Neural crest cell (in vitro differentiated cells): ENCODE measurements around the gene SSH2. TPM values are rescaled to one million over a fixed set of nuclear protein-coding genes. Genes with fewer than 3 reads are reported as not detected.

Experiments used
- DNase-seq: peaks from one replicate; pipeline ENCODE4 v3.0.0; 2021; ENCODE audit warnings: low read depth, mixed read lengths, low spot score
- H3K27ac Mint-ChIP-seq: one replicate; pipeline ENCODE4 v1.8.0; 2021; ENCODE audit warnings: mild to moderate bottlenecking, mixed read lengths; ENCODE audit not compliant: unreplicated experiment
- H3K27me3 Mint-ChIP-seq: 2 replicates; pipeline ENCODE4 v1.8.0; 2021; ENCODE audit warnings: low read depth, mild to moderate bottlenecking, mixed read lengths
- H3K36me3 Mint-ChIP-seq: 2 replicates; pipeline ENCODE4 v1.8.0; 2021; ENCODE audit warnings: low read depth, mild to moderate bottlenecking, mixed read lengths
- H3K4me1 Mint-ChIP-seq: 2 replicates; pipeline ENCODE4 v1.8.0; 2021; ENCODE audit warnings: mixed read lengths
- H3K4me3 Mint-ChIP-seq: one replicate; pipeline ENCODE4 v1.8.0; 2021; ENCODE audit warnings: mild to moderate bottlenecking, mixed read lengths
- H3K9me3 Mint-ChIP-seq: 2 replicates; pipeline ENCODE4 v1.8.0; 2021; ENCODE audit warnings: mixed read lengths
- total RNA-seq: library from RNA; stranded (reverse); gene quantifications from 2 replicates; pipeline ENCODE4 v1.2.1, GENCODE V29; 2021
- TF ChIP-seq, protein P1 (sequence below): fragments of 200-600 bp; sonication (generic); conservative IDR thresholded peaks from 2 replicates; pipeline ENCODE4 v1.5.0; 2021; ENCODE audit warnings: antibody characterized with exemption, mild to moderate bottlenecking

Gene SSH2
- total RNA-seq, 1 donor from 2014 or later: 29.2 TPM

DNA sequence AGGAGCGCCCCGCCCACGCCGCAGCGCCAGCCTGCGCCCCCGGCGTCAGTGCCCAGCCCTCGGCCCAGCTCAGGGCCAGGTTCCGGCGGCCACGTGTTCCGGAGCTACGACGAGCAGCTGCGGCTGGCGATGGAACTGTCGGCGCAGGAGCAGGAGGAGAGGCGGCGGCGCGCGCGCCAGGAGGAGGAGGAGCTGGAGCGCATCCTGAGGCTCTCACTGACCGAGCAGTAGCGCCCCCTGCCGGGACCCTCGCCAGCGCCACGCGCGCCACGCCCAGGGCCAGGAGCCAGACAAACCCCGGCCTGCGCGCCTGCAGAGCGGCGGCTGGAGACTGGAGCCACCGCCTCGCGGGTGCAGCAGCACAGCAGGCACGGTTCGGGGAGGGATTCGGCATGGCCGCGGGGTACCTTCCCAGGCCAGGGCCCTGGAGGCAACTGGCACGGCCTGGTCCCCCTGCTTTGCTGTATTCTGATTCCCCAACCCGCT, 316.6 kb downstream of the SSH2 start:
- H3K36me3 Mint-ChIP-seq: peaks cover 8% of the 10 kb centered on the region
- H3K4me3 Mint-ChIP-seq: no peak overlapping the region
- peaks cover 28% of the 10 kb centered on the region for H3K4me1 Mint-ChIP-seq
- peaks cover 42% of the 10 kb centered on the region for H3K27me3 Mint-ChIP-seq
- H3K9me3 Mint-ChIP-seq: no peaks in the 10 kb centered on the region
- no peak overlapping the region for H3K27ac Mint-ChIP-seq
- peak; percentile 96 for DNase-seq
- TF ChIP-seq, protein P1, sequence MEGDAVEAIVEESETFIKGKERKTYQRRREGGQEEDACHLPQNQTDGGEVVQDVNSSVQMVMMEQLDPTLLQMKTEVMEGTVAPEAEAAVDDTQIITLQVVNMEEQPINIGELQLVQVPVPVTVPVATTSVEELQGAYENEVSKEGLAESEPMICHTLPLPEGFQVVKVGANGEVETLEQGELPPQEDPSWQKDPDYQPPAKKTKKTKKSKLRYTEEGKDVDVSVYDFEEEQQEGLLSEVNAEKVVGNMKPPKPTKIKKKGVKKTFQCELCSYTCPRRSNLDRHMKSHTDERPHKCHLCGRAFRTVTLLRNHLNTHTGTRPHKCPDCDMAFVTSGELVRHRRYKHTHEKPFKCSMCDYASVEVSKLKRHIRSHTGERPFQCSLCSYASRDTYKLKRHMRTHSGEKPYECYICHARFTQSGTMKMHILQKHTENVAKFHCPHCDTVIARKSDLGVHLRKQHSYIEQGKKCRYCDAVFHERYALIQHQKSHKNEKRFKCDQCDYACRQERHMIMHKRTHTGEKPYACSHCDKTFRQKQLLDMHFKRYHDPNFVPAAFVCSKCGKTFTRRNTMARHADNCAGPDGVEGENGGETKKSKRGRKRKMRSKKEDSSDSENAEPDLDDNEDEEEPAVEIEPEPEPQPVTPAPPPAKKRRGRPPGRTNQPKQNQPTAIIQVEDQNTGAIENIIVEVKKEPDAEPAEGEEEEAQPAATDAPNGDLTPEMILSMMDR: peak; percentile 83

DNA sequence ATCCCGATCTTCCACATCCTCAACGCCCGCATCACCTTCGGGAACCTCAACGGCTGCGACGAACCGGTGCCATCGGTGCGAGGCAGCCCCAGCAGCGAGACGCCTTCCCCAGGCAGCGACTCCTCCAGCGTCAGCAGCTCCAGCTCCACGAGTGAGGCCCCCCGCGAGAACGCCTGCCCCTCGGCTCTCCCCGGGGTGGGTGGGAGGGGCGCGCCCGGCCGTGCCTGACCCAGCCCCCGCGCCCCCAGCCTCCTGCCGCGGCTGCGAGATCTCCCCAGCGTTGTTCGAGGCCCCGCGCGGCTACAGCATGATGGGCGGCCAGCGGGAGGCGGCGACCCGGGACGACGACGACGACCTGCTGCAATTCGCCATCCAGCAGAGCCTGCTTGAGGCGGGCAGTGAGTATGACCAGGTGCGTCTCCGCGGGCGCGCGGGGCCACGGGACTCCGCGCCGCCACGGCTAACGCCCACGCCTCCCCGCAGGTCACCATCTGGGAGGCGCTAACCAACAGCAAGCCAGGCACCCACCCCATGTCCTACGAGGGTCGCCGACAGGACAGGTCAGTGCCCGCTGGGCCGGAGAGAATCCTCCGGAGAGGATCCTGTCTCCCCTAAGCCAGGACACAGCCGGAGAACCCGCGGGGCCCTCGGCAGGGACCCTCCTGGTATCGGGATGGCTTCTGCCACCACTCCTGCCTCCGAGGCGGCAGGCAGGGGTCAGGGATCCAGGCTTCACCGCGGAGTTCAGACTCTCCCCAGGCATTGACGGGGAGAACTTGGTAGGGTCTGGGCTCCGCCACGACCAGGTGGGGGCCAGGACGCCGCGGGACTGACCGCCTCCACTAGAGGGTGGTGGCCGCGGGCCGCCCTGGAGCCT, 317.4 kb downstream of the SSH2 start:
- Mint-ChIP-seq H3K27ac (no peak overlapping the region), H3K4me3 (no peak overlapping the region), H3K9me3 (no peaks in the 10 kb centered on the region), H3K36me3 (peaks cover 8% of the 10 kb centered on the region), H3K27me3 (peaks cover 37% of the 10 kb centered on the region), H3K4me1 (peaks cover 28% of the 10 kb centered on the region)
- DNase-seq: no peak
- TF ChIP-seq, protein P1: no peak

DNA sequence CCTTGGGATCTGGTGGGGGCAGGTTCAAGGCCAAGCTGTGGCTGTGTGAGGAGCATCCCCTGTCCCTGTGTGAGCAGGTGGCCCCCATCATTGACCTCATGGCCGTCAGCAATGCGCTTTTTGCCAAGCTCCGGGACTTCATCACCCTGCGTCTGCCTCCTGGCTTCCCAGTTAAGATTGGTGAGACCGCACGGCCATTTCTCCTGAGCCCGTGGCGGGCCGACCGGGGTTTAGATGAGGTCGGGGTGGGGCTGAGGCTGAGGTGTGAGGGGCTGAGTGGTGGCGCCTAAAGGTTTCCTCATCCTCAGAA, 318.0 kb downstream of the SSH2 start:
- H3K4me3 Mint-ChIP-seq: no peak overlapping the region
- no peak overlapping the region for H3K27ac Mint-ChIP-seq
- TF ChIP-seq, protein P1: no peak
- no peak for DNase-seq
- H3K4me1 Mint-ChIP-seq: peaks cover 26% of the 10 kb centered on the region
- H3K27me3 Mint-ChIP-seq: peaks cover 31% of the 10 kb centered on the region
- H3K36me3 Mint-ChIP-seq: peaks cover 8% of the 10 kb centered on the region
- H3K9me3 Mint-ChIP-seq: no peaks in the 10 kb centered on the region

DNA sequence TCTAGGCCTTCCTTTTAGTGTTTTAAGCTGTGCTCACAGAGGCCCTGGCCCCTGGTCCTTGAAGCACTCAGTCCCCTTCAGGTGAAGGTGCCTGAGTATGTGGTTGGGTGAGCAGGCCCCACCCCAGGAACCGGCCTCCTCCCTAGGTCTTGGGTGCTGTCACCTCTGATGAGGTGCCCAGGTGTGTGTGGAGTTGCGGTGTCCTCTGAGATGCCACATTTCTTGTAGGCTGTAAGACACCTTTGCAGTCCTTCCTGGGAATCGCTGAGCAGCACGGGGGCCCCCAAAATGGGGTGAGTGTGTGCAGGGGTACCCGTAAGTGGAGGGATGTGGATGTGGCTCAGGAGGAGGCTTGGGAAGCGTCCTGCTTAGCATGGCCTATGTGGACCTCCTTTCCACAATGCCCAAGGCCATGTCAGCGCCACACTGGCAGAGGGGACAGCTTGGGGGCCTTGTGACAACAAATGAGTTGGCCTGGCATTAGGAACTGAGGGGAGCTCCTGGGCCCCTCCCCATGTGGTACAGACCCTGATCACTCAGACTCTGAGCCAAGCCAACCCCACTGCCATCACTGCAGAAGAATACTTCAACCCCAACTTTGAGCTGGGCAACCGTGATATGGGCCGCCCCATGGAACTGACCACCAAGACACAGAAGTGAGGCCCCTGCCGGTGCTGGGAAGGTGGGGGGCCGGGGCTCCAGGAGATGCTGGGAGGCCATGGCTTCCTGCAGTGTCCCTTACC, 318.5 kb downstream of the SSH2 start:
- Mint-ChIP-seq H3K27me3 (peaks cover 26% of the 10 kb centered on the region), H3K27ac (no peak overlapping the region), H3K4me1 (peaks cover 22% of the 10 kb centered on the region), H3K36me3 (peaks cover 8% of the 10 kb centered on the region), H3K4me3 (no peak overlapping the region), H3K9me3 (no peaks in the 10 kb centered on the region)
- TF ChIP-seq, protein P1: no peak
- DNase-seq: no peak

DNA sequence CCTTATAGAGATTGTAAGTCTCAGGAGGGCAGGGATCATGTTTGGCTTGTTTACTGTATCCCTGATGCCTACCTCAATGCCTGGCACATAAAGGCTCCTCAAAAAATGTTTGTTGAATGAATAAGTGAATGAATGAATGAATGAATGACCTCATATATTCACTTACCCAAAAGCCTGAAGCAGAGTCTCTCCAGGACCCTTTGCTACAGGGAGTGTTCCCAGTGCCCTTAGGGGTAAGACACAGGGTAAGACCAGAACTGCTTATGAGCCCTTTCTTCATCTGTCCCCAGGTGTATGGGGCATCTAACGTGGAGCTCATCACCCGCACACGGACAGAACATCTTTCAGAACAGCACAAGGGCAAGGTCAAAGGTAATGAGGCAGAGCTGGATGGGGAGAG, 319.6 kb downstream of the SSH2 start:
- peaks cover 8% of the 10 kb centered on the region for H3K36me3 Mint-ChIP-seq
- H3K4me1 Mint-ChIP-seq: peaks cover 18% of the 10 kb centered on the region
- no peaks in the 10 kb centered on the region for H3K9me3 Mint-ChIP-seq
- H3K4me3 Mint-ChIP-seq: no peak overlapping the region
- DNase-seq: no peak
- TF ChIP-seq, protein P1: no peak
- H3K27me3 Mint-ChIP-seq: peaks cover 16% of the 10 kb centered on the region
- H3K27ac Mint-ChIP-seq: no peak overlapping the region
